ENCODE results near the gene LARGE2. TPM values are rescaled to one million over a fixed set of nuclear protein-coding genes. Genes with fewer than 3 reads are reported as not detected.

The LARGE2 gene
- total RNA-seq, 2 donors from 2014 or later = 28.5 to 35.2 TPM

- Histone ChIP-seq H3K4me3 (ENCODE audit: low read length) (no peak overlapping the region), H3K9me3 (ENCODE audit: control insufficient read depth, low read length) (no peaks in the 10 kb centered on the region), H3K27ac (ENCODE audit: low read depth, low read length) (no peak overlapping the region), H3K36me3 (ENCODE audit: control insufficient read depth, insufficient read depth, low read length) (no peaks in the 10 kb centered on the region), H3K4me1 (ENCODE audit: control insufficient read depth, insufficient read depth, low read length) (peaks cover 4% of the 10 kb centered on the region), H3K9ac (ENCODE audit: extremely low read depth, low read length, poor library complexity, severe bottlenecking) (no peak overlapping the region), H3K27me3 (ENCODE audit: control insufficient read depth, insufficient read depth, low read length, poor library complexity, severe bottlenecking) (peaks cover 10% of the 10 kb centered on the region)
- no peak for DNase-seq
- H3K27me3 Mint-ChIP-seq (ENCODE audit: insufficient read depth) = peaks cover 4% of the 10 kb centered on the region
- no peaks in the 10 kb centered on the region for H3K36me3 Mint-ChIP-seq (ENCODE audit: low read depth)
- no peak overlapping the region for H3K4me3 Mint-ChIP-seq
- H3K27ac Mint-ChIP-seq = no peak overlapping the region
- TF ChIP-seq, protein P1, sequence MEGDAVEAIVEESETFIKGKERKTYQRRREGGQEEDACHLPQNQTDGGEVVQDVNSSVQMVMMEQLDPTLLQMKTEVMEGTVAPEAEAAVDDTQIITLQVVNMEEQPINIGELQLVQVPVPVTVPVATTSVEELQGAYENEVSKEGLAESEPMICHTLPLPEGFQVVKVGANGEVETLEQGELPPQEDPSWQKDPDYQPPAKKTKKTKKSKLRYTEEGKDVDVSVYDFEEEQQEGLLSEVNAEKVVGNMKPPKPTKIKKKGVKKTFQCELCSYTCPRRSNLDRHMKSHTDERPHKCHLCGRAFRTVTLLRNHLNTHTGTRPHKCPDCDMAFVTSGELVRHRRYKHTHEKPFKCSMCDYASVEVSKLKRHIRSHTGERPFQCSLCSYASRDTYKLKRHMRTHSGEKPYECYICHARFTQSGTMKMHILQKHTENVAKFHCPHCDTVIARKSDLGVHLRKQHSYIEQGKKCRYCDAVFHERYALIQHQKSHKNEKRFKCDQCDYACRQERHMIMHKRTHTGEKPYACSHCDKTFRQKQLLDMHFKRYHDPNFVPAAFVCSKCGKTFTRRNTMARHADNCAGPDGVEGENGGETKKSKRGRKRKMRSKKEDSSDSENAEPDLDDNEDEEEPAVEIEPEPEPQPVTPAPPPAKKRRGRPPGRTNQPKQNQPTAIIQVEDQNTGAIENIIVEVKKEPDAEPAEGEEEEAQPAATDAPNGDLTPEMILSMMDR (conservative IDR thresholded peaks at IDR 0.05) = no peak
- H3K4me1 Mint-ChIP-seq = peaks cover 3% of the 10 kb centered on the region
- WGBS, 2 experiments (ENCODE audit: insufficient coverage in 1 of 2, insufficient read length in 1 of 2) = 78 to 90% methylated on average over 2 to 5 of the region's 5 CpGs
- no peaks in the 10 kb centered on the region for H3K9me3 Mint-ChIP-seq
Measured at GRCh38 chr11:45892856-45893255, 29.6 kb upstream of the LARGE2 start.

- no peak for DNase-seq
- TF ChIP-seq, protein P1 (conservative IDR thresholded peaks at IDR 0.05) = no peak
- H3K4me3 ChIP-seq (ENCODE audit: low read length) = no peak overlapping the region
- no peaks in the 10 kb centered on the region for H3K9me3 Mint-ChIP-seq
- H3K9ac ChIP-seq (ENCODE audit: extremely low read depth, low read length, poor library complexity, severe bottlenecking) = no peak overlapping the region
- no peaks in the 10 kb centered on the region for H3K9me3 ChIP-seq (ENCODE audit: control insufficient read depth, low read length)
- no peaks in the 10 kb centered on the region for H3K36me3 Mint-ChIP-seq (ENCODE audit: low read depth)
- peaks cover 5% of the 10 kb centered on the region for H3K27me3 Mint-ChIP-seq (ENCODE audit: insufficient read depth)
- peaks cover 16% of the 10 kb centered on the region for H3K27me3 ChIP-seq (ENCODE audit: control insufficient read depth, insufficient read depth, low read length, poor library complexity, severe bottlenecking)
- H3K4me3 Mint-ChIP-seq = no peak overlapping the region
- no peak overlapping the region for H3K27ac Mint-ChIP-seq
- WGBS, 2 experiments (ENCODE audit: insufficient coverage in 1 of 2, insufficient read length in 1 of 2) = 85 to 92% methylated on average over 6 of the region's 6 CpGs
- H3K4me1 Mint-ChIP-seq = peaks cover 3% of the 10 kb centered on the region
- H3K4me1 ChIP-seq (ENCODE audit: control insufficient read depth, insufficient read depth, low read length) = peaks cover 4% of the 10 kb centered on the region
- H3K27ac ChIP-seq (ENCODE audit: low read depth, low read length) = no peak overlapping the region
- H3K36me3 ChIP-seq (ENCODE audit: control insufficient read depth, insufficient read depth, low read length) = no peaks in the 10 kb centered on the region
Measured at GRCh38 chr11:45894555-45895247, 27.8 kb upstream of the LARGE2 start.

GRCh38 chr11:45895553-45896259, 26.8 kb upstream of the LARGE2 start:
- Mint-ChIP-seq H3K9me3 (no peaks in the 10 kb centered on the region), H3K4me1 (peaks cover 7% of the 10 kb centered on the region), H3K27ac (no peak overlapping the region), H3K4me3 (no peak overlapping the region), H3K36me3 (ENCODE audit: low read depth) (no peaks in the 10 kb centered on the region), H3K27me3 (ENCODE audit: insufficient read depth) (peaks cover 9% of the 10 kb centered on the region)
- no peaks in the 10 kb centered on the region for H3K36me3 ChIP-seq (ENCODE audit: control insufficient read depth, insufficient read depth, low read length)
- DNase-seq = no peak
- TF ChIP-seq, protein P1 (conservative IDR thresholded peaks at IDR 0.05) = no peak
- H3K27ac ChIP-seq (ENCODE audit: low read depth, low read length) = peak overlapping the region; percentile 60
- peaks cover 21% of the 10 kb centered on the region for H3K27me3 ChIP-seq (ENCODE audit: control insufficient read depth, insufficient read depth, low read length, poor library complexity, severe bottlenecking)
- H3K9me3 ChIP-seq (ENCODE audit: control insufficient read depth, low read length) = no peaks in the 10 kb centered on the region
- H3K4me1 ChIP-seq (ENCODE audit: control insufficient read depth, insufficient read depth, low read length) = peaks cover 4% of the 10 kb centered on the region
- H3K4me3 ChIP-seq (ENCODE audit: low read length) = no peak overlapping the region
- no peak overlapping the region for H3K9ac ChIP-seq (ENCODE audit: extremely low read depth, low read length, poor library complexity, severe bottlenecking)
- WGBS, 2 experiments (ENCODE audit: insufficient coverage in 1 of 2, insufficient read length in 1 of 2) = 94 to 98% methylated on average over 5 to 6 of the region's 8 CpGs
